Measurements from ENCODE around the gene SREBF2.

DNA sequence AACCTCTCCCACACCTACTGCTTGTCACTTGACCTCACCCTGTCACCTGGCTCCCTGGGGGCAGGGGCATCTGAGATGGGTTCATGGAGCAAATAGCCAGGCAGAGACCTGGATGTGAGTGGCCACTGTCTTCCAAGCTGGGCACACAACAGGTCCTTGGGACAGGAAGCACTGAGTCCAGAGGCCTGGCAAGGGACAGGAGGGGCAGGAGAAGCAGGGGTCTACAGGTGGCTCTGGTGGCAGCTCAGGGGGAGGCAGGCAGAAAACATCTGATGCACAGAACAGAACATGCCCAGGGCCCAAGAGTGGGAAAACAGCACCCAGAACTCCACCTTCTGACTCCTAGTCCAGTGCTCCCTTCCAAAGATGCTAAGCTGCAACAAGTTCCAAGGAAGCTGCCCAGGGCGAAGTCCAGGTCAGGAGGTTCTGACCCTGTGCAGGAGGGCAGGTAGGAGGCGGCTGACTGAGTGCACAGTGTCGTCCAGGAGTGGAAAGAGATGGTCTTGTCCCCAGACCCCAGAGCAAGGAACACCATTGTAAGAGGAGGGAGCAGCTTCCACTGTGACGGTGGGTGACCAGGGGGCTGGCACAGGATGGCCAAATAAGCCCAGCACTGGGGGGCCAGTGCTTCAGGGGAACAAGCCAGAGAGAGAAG lies 90.2 kb downstream of the SREBF2 start:
- TF ChIP-seq, protein P1, sequence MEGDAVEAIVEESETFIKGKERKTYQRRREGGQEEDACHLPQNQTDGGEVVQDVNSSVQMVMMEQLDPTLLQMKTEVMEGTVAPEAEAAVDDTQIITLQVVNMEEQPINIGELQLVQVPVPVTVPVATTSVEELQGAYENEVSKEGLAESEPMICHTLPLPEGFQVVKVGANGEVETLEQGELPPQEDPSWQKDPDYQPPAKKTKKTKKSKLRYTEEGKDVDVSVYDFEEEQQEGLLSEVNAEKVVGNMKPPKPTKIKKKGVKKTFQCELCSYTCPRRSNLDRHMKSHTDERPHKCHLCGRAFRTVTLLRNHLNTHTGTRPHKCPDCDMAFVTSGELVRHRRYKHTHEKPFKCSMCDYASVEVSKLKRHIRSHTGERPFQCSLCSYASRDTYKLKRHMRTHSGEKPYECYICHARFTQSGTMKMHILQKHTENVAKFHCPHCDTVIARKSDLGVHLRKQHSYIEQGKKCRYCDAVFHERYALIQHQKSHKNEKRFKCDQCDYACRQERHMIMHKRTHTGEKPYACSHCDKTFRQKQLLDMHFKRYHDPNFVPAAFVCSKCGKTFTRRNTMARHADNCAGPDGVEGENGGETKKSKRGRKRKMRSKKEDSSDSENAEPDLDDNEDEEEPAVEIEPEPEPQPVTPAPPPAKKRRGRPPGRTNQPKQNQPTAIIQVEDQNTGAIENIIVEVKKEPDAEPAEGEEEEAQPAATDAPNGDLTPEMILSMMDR (IDR thresholded peaks at IDR 0.05), result no peak
- no peak for TF ChIP-seq POLR2A (IDR thresholded peaks at IDR 0.05)
